HS-5 (cell line): ENCODE data around the gene ARHGAP23.
"Not testable (repeated sequence)": the region's sequence is repeated elsewhere in the genome, so short reads cannot be mapped to it uniquely, and the experiment has no call there.

Source experiments
- DNase-seq: peaks from one replicate; pipeline ENCODE4 v3.0.0-alpha.2; 2012; ENCODE audit warnings: low read depth

ARHGAP23 gene

DNA sequence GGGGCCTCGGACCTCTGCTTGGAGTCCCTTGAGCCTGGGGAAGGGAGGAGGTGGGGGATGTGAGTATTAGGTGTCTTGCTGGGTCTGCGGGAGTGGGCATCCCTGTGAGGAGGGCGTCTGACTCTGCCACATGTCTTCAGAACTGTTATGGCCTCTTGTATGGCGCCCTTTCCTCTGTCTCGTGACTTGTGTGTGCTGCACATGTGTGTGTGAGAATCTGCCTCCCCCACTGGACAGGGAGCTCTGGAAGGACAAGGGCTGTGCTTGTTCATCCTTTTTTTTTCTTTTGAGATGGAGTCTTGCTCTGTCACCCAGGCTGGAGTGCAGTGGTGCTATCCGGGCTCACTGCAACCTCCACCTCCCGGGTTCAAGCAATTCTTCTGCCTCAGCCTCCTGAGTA lies 33.4 kb downstream of the ARHGAP23 start:
- no peak for DNase-seq

- DNase-seq: no peak
These were observed 35.2 kb downstream of the ARHGAP23 start for GRCh38 chr17:38463451-38463858.

- no peak for DNase-seq
These were observed 36.0 kb downstream of the ARHGAP23 start for GRCh38 chr17:38464251-38464722.

DNA sequence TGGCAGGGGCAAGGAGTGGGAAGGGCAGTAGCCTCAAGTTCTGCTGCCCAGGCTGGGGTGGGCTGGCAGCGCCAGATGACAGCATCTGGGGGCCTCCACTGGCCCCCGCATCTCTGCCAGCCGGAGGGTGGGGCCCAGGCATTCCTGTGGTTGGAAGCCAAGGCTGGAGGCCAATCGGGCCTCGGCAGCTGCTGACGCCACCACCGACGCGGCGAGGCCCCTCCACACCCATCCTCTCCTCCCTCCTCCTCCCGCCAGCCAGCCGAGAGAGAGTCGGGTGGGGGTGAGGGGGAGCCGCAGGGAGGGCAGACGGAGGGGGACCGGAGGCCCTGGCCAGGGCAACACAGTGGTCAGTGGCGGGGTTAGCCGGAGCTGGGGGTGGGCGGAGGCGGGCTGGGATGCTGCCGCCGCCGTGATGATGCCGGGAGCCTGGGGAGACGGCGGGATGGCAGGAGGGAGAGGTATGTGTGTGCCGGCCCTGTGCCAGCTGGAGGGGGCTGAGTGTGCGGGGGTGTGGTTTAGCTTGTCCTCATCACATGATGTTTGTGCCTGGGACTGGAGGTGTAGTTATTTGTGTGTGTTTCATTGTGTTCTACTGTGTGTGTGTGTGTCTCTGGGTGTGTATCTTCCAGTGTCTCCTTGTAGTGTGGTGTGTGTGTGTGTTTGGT lies 36.6 kb downstream of the ARHGAP23 start:
- peak; percentile 67 for DNase-seq

DNA sequence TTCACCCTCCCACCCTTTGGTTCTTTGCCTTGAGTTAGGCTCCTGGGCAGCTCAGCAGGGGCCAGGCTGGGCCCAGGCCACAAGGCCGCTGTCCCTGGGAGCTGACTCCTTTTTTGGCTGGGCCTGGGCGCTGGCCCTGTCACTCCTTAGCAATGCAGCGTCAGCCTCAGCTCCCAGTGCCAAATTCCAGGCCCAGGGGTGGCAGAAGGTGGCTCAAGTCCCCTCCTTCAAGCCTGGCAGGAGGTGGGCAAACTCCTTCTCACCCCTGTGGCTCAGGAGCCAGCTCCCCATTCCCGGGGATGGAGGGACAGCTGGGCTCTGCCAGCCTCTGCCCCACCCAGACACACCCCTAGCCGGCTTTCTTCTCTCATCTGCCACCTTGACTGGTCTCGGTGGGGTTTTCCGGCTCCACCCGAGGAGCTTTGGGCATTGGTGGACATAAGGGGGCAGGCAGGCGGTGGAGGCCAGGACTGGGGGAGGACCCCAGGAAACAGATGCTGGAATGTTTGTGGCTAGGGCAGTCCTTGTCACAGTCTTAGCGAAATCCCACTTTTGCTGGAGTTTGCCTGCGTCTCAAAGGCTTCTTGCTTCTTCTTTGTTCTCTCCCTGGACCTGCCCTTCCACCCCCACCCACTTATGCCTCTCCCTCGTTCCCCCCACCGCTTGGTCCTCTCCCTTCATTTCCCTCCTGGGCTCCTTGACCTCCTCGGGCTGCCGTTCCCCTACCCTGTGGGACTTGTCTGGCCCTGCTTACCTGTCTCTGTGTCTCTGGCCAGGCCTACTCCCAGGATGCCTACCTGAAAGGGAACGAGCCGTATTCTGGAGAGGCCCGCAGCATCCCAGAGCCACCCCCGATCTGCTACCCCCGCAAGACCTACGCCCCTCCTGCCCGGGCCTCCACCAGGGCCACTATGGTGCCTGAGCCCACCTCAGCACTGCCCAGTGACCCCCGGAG lies 37.4 kb downstream of the ARHGAP23 start:
- DNase-seq: no peak

DNA sequence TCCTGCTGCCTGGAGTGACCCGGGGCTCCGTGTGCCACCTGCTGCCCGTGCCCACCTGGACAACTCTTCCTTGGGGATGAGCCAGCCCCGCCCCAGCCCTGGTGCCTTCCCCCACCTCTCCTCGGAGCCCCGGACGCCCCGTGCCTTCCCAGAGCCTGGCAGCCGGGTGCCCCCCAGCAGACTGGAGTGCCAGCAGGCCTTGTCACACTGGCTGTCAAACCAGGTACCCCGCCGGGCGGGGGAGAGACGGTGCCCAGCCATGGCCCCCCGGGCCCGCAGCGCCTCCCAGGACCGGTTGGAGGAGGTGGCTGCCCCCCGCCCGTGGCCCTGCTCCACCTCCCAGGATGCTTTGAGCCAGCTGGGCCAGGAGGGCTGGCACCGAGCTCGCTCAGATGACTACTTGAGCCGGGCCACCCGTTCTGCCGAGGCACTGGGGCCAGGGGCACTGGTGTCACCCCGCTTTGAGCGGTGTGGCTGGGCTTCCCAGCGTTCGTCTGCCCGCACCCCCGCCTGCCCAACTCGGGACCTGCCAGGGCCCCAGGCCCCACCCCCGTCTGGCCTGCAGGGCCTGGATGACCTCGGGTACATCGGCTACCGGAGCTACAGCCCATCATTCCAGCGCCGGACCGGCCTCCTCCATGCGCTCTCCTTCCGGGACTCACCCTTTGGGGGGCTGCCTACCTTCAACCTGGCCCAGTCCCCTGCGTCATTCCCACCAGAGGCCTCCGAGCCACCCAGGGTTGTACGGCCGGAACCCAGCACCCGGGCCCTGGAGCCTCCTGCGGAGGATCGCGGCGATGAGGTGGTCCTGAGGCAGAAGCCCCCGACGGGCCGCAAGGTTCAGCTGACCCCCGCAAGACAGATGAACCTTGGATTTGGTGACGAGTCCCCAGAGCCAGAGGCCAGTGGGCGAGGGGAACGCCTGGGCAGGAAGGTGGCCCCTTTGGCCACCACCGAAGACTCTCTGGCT lies 38.4 kb downstream of the ARHGAP23 start:
- DNase-seq: no peak

- no peak for DNase-seq
These were observed 39.2 kb downstream of the ARHGAP23 start for GRCh38 chr17:38467491-38467890.

- DNase-seq: no peak
These were observed 41.6 kb downstream of the ARHGAP23 start for GRCh38 chr17:38469875-38470274.

DNA sequence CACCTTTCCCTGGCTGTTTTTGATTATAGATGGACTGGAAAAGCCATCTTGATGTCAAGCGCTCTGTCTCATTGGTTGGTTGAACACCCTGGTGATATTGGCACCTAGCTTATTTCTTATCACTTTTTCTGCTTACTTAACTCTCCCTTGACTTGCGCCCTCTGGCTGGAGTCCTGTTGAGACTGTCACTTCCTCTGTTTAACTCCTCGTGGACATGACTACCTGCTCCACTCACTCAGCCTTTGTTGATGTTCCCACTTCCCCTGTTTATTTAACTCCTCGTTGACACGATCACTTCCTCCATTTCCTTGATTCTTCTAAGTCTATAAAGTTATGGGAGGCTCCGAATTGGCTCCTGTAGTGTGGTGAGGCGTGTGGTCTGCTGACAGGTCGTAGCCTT lies 43.0 kb downstream of the ARHGAP23 start:
- DNase-seq: not testable (repeated sequence)

GRCh38 chr17:38474666-38475065 lies 46.4 kb downstream of the ARHGAP23 start:
- not testable (repeated sequence) for DNase-seq

DNA sequence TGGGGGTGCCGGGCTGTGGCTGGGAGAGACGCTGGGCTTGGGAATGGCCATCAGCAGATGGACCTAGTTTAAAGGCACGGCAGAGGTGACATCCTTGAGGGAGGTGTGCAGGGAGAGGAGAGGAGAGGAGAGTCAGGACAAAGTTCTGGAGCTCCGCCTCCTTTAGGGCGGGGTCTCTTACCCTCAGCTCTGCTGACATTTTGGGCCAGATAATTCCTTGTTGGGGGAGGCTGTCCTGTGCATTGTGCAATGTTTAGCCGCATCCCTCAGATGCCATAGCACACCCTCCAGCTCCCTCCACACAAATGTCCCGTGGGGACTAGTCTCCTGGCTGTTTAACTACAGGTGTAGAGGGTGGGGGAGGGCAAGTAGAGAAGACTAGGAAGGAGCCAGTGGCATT lies 48.3 kb downstream of the ARHGAP23 start:
- DNase-seq: no peak

DNA sequence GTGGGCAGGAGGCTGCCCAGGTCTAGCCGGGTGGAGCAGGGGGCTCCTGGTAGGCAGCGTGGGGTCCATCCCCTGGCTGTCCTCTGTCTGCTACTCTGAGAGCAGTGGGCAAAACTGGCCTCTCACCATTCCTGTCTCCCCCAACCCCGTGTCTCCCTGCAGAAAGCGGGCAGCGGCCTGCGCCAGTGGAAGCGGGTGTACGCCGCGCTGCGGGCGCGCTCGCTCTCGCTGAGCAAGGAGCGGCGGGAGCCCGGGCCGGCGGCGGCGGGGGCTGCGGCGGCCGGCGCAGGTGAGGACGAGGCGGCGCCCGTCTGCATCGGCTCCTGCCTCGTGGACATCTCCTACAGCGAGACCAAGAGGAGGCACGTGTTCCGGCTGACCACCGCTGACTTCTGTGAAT lies 49.2 kb downstream of the ARHGAP23 start:
- DNase-seq: not testable (repeated sequence)

DNA sequence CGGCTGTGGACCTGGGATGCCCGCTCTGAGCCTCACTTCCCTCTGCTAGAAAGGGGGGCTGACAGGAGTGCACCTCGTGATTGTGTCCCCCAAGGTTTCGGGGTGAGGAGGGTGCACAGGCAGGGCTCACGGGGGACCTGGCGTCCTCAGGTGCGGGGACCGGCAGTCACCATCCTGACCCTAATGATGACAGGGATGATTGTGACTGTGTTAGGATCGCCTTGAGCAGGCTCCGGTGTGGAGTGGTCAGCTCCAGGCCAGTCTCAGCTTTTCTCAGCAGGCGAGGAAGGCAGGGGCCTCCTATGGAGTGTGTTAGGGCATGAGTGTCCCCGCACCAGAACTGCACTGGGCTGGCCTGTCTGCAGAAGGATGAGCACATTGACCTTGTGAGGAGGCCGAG lies 49.7 kb downstream of the ARHGAP23 start:
- DNase-seq: not testable (repeated sequence)

GRCh38 chr17:38478667-38479066 lies 50.4 kb downstream of the ARHGAP23 start:
- DNase-seq: not testable (repeated sequence)

DNA sequence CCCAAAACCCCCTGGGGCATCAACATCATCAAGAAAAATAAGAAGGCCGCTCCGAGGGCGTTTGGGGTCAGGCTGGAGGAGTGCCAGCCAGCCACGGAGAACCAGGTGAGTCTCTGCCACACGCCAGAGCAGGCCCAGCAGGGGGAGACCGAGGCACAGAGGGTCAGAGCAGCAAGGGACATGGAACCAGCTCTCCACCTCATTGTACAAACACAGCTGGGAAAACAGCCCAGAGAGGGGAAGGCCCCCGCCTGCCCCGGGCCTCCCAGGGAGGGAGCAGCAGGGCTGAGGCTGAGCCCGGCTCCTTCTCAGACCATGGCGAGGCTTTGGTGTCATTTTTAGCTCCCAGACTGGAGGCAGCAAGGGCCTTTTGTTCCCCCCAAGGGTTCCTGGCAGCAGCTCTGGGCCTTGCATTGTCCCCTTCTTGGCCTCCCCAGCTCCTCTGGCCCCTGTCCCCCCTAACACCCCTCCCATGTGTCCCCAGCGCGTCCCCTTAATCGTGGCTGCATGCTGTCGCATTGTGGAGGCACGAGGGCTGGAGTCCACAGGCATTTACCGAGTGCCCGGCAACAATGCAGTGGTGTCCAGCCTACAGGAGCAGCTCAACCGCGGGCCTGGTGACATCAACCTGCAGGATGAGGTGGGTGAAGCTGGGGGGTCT lies 53.9 kb downstream of the ARHGAP23 start:
- not testable (repeated sequence) for DNase-seq

DNA sequence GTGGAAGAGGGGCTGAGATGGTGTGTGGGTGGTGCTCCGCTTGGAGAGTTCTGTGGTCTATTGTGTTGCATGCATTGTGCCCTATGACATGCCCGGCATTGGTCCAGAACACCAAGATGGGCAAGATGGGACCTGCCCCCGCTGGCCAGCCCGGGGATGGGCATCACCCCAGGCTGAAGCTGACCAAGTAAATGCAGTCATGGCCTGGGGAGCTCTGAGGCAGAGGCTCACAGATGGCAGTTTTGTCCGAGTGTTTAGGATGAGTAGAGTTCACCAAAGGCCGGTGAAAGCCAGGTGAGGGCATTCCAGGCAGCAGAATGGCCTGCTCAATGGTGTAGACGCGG lies 54.4 kb downstream of the ARHGAP23 start:
- not testable (repeated sequence) for DNase-seq

- DNase-seq: not testable (repeated sequence)
These were observed 56.2 kb downstream of the ARHGAP23 start for GRCh38 chr17:38484242-38485145.

DNA sequence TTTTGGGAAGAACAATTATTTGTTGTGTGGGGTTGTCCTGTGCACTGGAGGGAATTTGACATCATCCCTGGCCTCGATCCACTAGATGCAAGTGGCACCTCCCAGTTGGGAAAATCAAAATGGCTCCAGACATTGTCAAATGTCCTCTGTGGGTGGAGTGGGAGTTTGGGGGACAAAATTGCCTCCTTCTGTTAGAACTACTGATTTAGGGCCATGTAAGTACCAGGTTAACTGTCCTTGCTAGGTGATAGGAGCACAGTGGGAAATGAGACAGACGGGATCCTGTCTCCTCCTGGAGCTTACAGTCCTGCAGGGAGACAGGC lies 56.8 kb downstream of the ARHGAP23 start:
- no peak for DNase-seq

- not testable (repeated sequence) for DNase-seq
These were observed 57.5 kb downstream of the ARHGAP23 start for GRCh38 chr17:38485681-38486298.

- DNase-seq: not testable (repeated sequence)
These were observed 61.5 kb downstream of the ARHGAP23 start for GRCh38 chr17:38489774-38490173.
